Measurements from ENCODE around the gene EEF1E1. TPM values are rescaled to one million over a fixed set of nuclear protein-coding genes. Genes with fewer than 3 reads are reported as not detected.

The EEF1E1 gene
- total and polyA plus RNA-seq, 9 of the 15 experiments (the other 6 are each of a cell fraction or from before 2014, with no cell fraction given), result 135 to 1,355 (median 327) TPM

- 86% methylated on average over 4 of the region's 4 CpGs for WGBS (ENCODE audit: insufficient coverage, low coverage, missing lambda C conversion rate)
- DNase-seq (ENCODE audit: extremely low read depth in 1 of 4, low spot score in 3 of 4), result no peak
- Histone ChIP-seq H3K9me1 (ENCODE audit: control insufficient read depth, insufficient read depth, low read length) (no peaks in the 10 kb centered on the region), H3K9me3 (replicated peaks; ENCODE audit: control insufficient read depth, insufficient read depth, low read depth, low read length) (0 out of 2 replicates have a peak, but pooled peaks cover 2% of the 10 kb centered on the region), H3K4me2 (ENCODE audit: insufficient read depth, low read length) (no peak overlapping the region), H3K79me2 (ENCODE audit: control insufficient read depth, insufficient read depth, low read length) (peaks cover 24% of the 10 kb centered on the region), H3K36me3 (ENCODE audit: control insufficient read depth, insufficient read depth, low read length) (peaks cover 43% of the 10 kb centered on the region), H3K9ac (ENCODE audit: insufficient read depth in 1 of 2, low read depth in 2 of 2, low read length in 2 of 2) (no peak overlapping the region), H3K27me3 (ENCODE audit: control insufficient read depth in 2 of 2, insufficient read depth in 2 of 2, low read length in 2 of 2) (no peaks in the 10 kb centered on the region), H3K4me1 (replicated peaks in 1 of 2; ENCODE audit: control insufficient read depth in 2 of 2, insufficient read depth in 2 of 2, low read length in 2 of 2) (peaks cover 7 to 13% of the 10 kb centered on the region in 2 experiments), H3K27ac (ENCODE audit: extremely low read depth, low read depth, low read length) (no peak overlapping the region), H2AFZ (ENCODE audit: low read depth, low read length) (no peak overlapping the region), H4K20me1 (replicated peaks; ENCODE audit: control insufficient read depth, insufficient read depth, low read length) (no peaks in the 10 kb centered on the region), H3K4me3 (no peak overlapping the region)
- ATAC-seq, result no peak
- in situ Hi-C loops (cut with MboI) (no loop called here), intact Hi-C loops (cut with micrococcal nuclease) (loop anchor here (5.0 kb wide), 4 partner anchors 149 to 339 kb away; partner anchors contain the start of gene TXNDC5)
- FAIRE-seq, result no peak
- ChIA-PET POLR2A (no interaction called here), CTCF (ENCODE audit: low intra/inter-chr PET ratio) (no interaction called here)
- BruUV-seq (replicated peaks), result no TSS peak
- TF ChIP-seq SMARCA5 (IDR thresholded peaks at IDR 0.05), result no peak
- no peak for TF ChIP-seq SMAD4 (CRISPR knock-in tag; conservative IDR thresholded peaks at IDR 0.05)
- TF ChIP-seq CEBPB (tag; IDR thresholded peaks at IDR 0.05), result no peak
- no peak for TF ChIP-seq BHLHE40 (IDR thresholded peaks at IDR 0.05; ENCODE audit: low read length)
- no peak for TF ChIP-seq SAFB2 (IDR thresholded peaks at IDR 0.05; ENCODE audit: borderline replicate concordance, low read depth, low read length, severe bottlenecking)
- no peak for TF ChIP-seq SREBF1 (IDR thresholded peaks at IDR 0.05; ENCODE audit: borderline replicate concordance, low read depth, low read length)
- TF ChIP-seq PRMT5 (CRISPR knock-in tag; IDR thresholded peaks at IDR 0.05), result no peak
- TF ChIP-seq RBBP5 (IDR thresholded peaks at IDR 0.05; ENCODE audit: borderline replicate concordance, insufficient read depth, low read length, poor library complexity, severe bottlenecking), result no peak
- no peak for TF ChIP-seq ZFX (CRISPR knock-in tag; IDR thresholded peaks at IDR 0.05)
- TF ChIP-seq ZNF551 (CRISPR knock-in tag; IDR thresholded peaks at IDR 0.05), result no peak
- TF ChIP-seq NCOA4 (IDR thresholded peaks at IDR 0.05; ENCODE audit: partially characterized antibody), result no peak
- no peak for TF ChIP-seq UBTF (IDR thresholded peaks at IDR 0.05; ENCODE audit: borderline replicate concordance in 1 of 2, low read depth in 2 of 2, low read length in 2 of 2)
- TF ChIP-seq FOXM1 (IDR thresholded peaks at IDR 0.05; ENCODE audit: low read depth), result no peak
- no peak for TF ChIP-seq FOXM1 (CRISPR knock-in tag; IDR thresholded peaks at IDR 0.05; ENCODE audit: low read depth)
- TF ChIP-seq BRCA1 (IDR thresholded peaks at IDR 0.05), result no peak
- no peak for TF ChIP-seq BRCA1 (CRISPR knock-in tag; IDR thresholded peaks at IDR 0.05)
- TF ChIP-seq ZBTB33 (CRISPR knock-in tag; IDR thresholded peaks at IDR 0.05), result no peak
- no peak for TF ChIP-seq ZNF449 (CRISPR knock-in tag; IDR thresholded peaks at IDR 0.05)
Measured at GRCh38 chr6:8061736-8062135, 40.6 kb downstream of the EEF1E1 start.
